Measurements from ENCODE around the gene NCOA1. TPM values are rescaled to one million over a fixed set of nuclear protein-coding genes. Genes with fewer than 3 reads are reported as not detected.

Gene NCOA1
- total and polyA plus RNA-seq, 2 donors (not counting 3 experiments of a cell fraction or from before 2014, with no cell fraction given) = 11.4 to 14.1 TPM

DNA sequence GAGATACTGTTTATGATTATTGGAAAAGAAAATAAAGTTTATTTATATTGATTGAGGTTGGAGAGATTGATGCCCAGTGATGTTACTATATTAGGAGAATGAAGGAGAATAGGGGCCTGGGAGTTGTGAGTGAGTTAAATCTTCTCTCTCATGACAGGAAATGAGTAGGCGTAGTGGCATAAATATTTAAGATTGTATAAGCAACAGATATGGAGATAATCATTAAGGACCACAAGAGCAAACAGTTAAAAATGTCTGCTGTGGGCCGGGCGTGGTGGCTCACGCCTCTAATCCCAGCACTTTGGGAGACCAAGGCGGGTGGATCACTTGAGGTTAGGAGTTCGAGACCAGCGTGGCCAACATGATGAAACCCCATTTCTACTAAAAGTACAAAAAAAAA is 239.4 kb downstream of the NCOA1 start:
- CTCF ChIA-PET = interaction anchor here (1.3 to 1.7 kb wide), 2 partner anchors 10 to 117 kb away, joined by 3 read pairs; no protein-coding TSS in a partner anchor
- dilution Hi-C loops (cut with MboI; ENCODE audit: extremely low pct_ligation_motif_present, low sequenced_read_pairs) = no loop called here

DNA sequence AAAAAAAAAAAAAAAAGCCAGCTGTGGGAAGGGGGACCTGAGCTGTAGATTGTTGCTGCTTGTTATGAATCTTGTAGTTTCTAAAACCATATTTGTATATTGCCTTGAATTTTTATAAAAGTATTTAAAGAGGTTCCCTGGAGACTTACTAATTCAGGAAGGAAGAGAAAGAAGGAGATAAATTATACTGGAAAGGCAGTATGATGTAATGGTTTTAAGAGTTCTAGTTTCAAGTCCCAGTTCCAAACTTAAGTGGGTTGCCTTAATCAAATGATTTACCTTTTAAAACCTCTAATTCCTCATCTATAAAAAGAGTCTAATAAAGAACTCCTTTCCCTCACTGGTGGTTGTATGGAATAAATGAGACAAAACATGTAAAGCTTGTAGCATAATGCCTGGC is 240.0 kb downstream of the NCOA1 start:
- TF ChIP-seq GATA2 (IDR thresholded peaks at IDR 0.05; ENCODE audit: insufficient read depth, insufficient read length, low read depth, low read length) = no peak
- no peak for TF ChIP-seq JUN (IDR thresholded peaks at IDR 0.05; ENCODE audit: borderline replicate concordance, insufficient read depth, insufficient read length, low read depth)
- no peak for TF ChIP-seq CTCF (IDR thresholded peaks at IDR 0.05; ENCODE audit: extremely low read depth in 1 of 2, insufficient read depth in 1 of 2, low read depth in 1 of 2, low read length in 2 of 2)
- TF ChIP-seq POLR2A (IDR thresholded peaks at IDR 0.05; ENCODE audit: low read depth, low read length) = no peak
- no peak for TF ChIP-seq MYC (IDR thresholded peaks at IDR 0.05; ENCODE audit: low read depth, low read length)
- TF ChIP-seq EZH2 (IDR thresholded peaks at IDR 0.05; ENCODE audit: borderline replicate concordance, low read depth, low read length, severe bottlenecking) = no peak
- no peak overlapping the region for H3K9ac ChIP-seq (replicated peaks; ENCODE audit: extremely low read depth, insufficient read depth, low read length)
- H3K27me3 ChIP-seq (ENCODE audit: control insufficient read depth in 2 of 2, insufficient read depth in 2 of 2, low read length in 2 of 2) = no peaks in the 10 kb centered on the region
- peak overlapping the region; percentile 51 for H3K4me2 ChIP-seq (ENCODE audit: insufficient read depth, low read length)
- BruUV-seq (replicated peaks) = no TSS peak
- intact Hi-C loops (cut with micrococcal nuclease) = no loop called here
- no peaks in the 10 kb centered on the region for H3K79me2 ChIP-seq (ENCODE audit: control insufficient read depth, insufficient read depth, low read length)
- POLR2A ChIA-PET = no interaction called here
- H3K9me1 ChIP-seq (replicated peaks; ENCODE audit: control insufficient read depth, extremely low read depth, insufficient read depth, low read length) = no peaks in the 10 kb centered on the region
- peak; percentile 19 for DNase-seq (ENCODE audit: low read depth, low spot score)
- H3K9me3 ChIP-seq (replicated peaks; ENCODE audit: control insufficient read depth, insufficient read depth, low read length) = no peaks in the 10 kb centered on the region
- no peak overlapping the region for H3K4me3 ChIP-seq (replicated peaks in 1 of 3; ENCODE audit: insufficient read depth in 1 of 3, low read depth in 1 of 3, low read length in 3 of 3)
- peak overlapping the region; percentile 7 for H3K27ac ChIP-seq (ENCODE audit: insufficient read depth, low read depth, low read length)
- H3K4me1 ChIP-seq (ENCODE audit: control insufficient read depth, extremely low read depth, insufficient read depth, low read length) = peaks cover 16% of the 10 kb centered on the region
- CTCF ChIA-PET = interaction anchor here (1.3 to 1.6 kb wide), 2 partner anchors 118 to 296 kb away, joined by 3 to 4 read pairs; no protein-coding TSS in a partner anchor
- H2AFZ ChIP-seq (ENCODE audit: low read depth, low read length) = no peak overlapping the region
- H4K20me1 ChIP-seq (replicated peaks; ENCODE audit: control insufficient read depth, extremely low read depth, insufficient read depth, low read length) = no peaks in the 10 kb centered on the region
- dilution Hi-C loops (cut with MboI; ENCODE audit: extremely low pct_ligation_motif_present, low sequenced_read_pairs) = no loop called here
- FAIRE-seq = peak; percentile 4
- no peaks in the 10 kb centered on the region for H3K36me3 ChIP-seq (ENCODE audit: control insufficient read depth in 2 of 2, extremely low read depth in 1 of 2, insufficient read depth in 2 of 2, low read length in 2 of 2)

More for the DNA sequence above, 239.4 kb downstream of the NCOA1 start:
- Histone ChIP-seq H3K36me3 (ENCODE audit: control insufficient read depth in 2 of 2, extremely low read depth in 1 of 2, insufficient read depth in 2 of 2, low read length in 2 of 2) (no peaks in the 10 kb centered on the region), H3K27ac (ENCODE audit: insufficient read depth, low read depth, low read length) (peak overlapping the region; percentile 7), H3K4me2 (ENCODE audit: insufficient read depth, low read length) (no peak overlapping the region), H3K79me2 (ENCODE audit: control insufficient read depth, insufficient read depth, low read length) (no peaks in the 10 kb centered on the region), H3K4me1 (ENCODE audit: control insufficient read depth, extremely low read depth, insufficient read depth, low read length) (peaks cover 16% of the 10 kb centered on the region), H3K9ac (replicated peaks; ENCODE audit: extremely low read depth, insufficient read depth, low read length) (no peak overlapping the region), H3K27me3 (ENCODE audit: control insufficient read depth in 2 of 2, insufficient read depth in 2 of 2, low read length in 2 of 2) (no peaks in the 10 kb centered on the region), H3K9me1 (replicated peaks; ENCODE audit: control insufficient read depth, extremely low read depth, insufficient read depth, low read length) (no peaks in the 10 kb centered on the region), H4K20me1 (replicated peaks; ENCODE audit: control insufficient read depth, extremely low read depth, insufficient read depth, low read length) (no peaks in the 10 kb centered on the region), H3K4me3 (replicated peaks in 1 of 3; ENCODE audit: insufficient read depth in 1 of 3, low read depth in 1 of 3, low read length in 3 of 3) (no peak overlapping the region), H3K9me3 (replicated peaks; ENCODE audit: control insufficient read depth, insufficient read depth, low read length) (no peaks in the 10 kb centered on the region), H2AFZ (ENCODE audit: low read depth, low read length) (no peak overlapping the region)
- TF ChIP-seq FOS (IDR thresholded peaks at IDR 0.05; ENCODE audit: borderline replicate concordance, insufficient read depth, low read length) = peak; percentile 19
- peak; percentile 70 for TF ChIP-seq GATA2 (IDR thresholded peaks at IDR 0.05; ENCODE audit: insufficient read depth, insufficient read length, low read depth, low read length)
- no peak for TF ChIP-seq JUN (IDR thresholded peaks at IDR 0.05; ENCODE audit: borderline replicate concordance, insufficient read depth, insufficient read length, low read depth)
- no TSS peak for BruUV-seq (replicated peaks)
- DNase-seq (ENCODE audit: low read depth, low spot score) (peak; percentile 34), FAIRE-seq (no peak)
- POLR2A ChIA-PET = no interaction called here
- intact Hi-C loops (cut with micrococcal nuclease) = no loop called here

Data from endothelial cell of umbilical vein (primary cell).